ENCODE results near the gene DEDD.

DNA sequence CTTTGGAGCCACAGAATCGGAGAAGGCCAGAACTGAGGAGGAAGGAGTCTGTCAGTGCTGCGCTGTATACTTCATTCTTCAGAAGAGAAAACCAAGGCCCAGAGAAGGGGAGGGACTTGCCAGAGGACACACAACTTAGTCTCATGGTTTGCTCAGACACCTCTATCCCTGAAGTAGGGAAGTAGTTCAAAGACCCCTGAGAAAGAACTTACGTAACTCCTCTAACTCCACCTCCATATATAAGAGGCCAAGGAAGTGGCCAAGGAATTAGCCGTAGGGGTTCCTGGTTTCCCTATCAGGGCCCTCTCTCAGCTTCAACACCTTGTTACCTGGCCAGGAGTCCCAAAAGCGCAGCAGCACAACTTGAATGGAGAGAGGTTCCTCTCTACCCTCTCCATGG, 42.5 kb downstream of the DEDD start:
- TF ChIP-seq MAFF (IDR thresholded peaks at IDR 0.05; ENCODE audit: low read depth, low read length) (no peak), RAD21 (CRISPR knock-in tag; IDR thresholded peaks at IDR 0.05) (no peak), SUZ12 (IDR thresholded peaks at IDR 0.05; ENCODE audit: low read depth, low read length) (no peak), CEBPB (IDR thresholded peaks at IDR 0.05; ENCODE audit: borderline replicate concordance, low read depth, low read length) (no peak), BRCA1 (CRISPR knock-in tag; IDR thresholded peaks at IDR 0.05) (no peak)
- TF ChIP-seq, protein P1, sequence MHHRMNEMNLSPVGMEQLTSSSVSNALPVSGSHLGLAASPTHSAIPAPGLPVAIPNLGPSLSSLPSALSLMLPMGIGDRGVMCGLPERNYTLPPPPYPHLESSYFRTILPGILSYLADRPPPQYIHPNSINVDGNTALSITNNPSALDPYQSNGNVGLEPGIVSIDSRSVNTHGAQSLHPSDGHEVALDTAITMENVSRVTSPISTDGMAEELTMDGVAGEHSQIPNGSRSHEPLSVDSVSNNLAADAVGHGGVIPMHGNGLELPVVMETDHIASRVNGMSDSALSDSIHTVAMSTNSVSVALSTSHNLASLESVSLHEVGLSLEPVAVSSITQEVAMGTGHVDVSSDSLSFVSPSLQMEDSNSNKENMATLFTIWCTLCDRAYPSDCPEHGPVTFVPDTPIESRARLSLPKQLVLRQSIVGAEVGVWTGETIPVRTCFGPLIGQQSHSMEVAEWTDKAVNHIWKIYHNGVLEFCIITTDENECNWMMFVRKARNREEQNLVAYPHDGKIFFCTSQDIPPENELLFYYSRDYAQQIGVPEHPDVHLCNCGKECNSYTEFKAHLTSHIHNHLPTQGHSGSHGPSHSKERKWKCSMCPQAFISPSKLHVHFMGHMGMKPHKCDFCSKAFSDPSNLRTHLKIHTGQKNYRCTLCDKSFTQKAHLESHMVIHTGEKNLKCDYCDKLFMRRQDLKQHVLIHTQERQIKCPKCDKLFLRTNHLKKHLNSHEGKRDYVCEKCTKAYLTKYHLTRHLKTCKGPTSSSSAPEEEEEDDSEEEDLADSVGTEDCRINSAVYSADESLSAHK (CRISPR knock-in tag; IDR thresholded peaks at IDR 0.05; ENCODE audit: borderline replicate concordance): no peak
- TF ChIP-seq, protein P2, sequence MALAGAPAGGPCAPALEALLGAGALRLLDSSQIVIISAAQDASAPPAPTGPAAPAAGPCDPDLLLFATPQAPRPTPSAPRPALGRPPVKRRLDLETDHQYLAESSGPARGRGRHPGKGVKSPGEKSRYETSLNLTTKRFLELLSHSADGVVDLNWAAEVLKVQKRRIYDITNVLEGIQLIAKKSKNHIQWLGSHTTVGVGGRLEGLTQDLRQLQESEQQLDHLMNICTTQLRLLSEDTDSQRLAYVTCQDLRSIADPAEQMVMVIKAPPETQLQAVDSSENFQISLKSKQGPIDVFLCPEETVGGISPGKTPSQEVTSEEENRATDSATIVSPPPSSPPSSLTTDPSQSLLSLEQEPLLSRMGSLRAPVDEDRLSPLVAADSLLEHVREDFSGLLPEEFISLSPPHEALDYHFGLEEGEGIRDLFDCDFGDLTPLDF (CRISPR knock-in tag; IDR thresholded peaks at IDR 0.05): no peak
- TF ChIP-seq, protein P3, sequence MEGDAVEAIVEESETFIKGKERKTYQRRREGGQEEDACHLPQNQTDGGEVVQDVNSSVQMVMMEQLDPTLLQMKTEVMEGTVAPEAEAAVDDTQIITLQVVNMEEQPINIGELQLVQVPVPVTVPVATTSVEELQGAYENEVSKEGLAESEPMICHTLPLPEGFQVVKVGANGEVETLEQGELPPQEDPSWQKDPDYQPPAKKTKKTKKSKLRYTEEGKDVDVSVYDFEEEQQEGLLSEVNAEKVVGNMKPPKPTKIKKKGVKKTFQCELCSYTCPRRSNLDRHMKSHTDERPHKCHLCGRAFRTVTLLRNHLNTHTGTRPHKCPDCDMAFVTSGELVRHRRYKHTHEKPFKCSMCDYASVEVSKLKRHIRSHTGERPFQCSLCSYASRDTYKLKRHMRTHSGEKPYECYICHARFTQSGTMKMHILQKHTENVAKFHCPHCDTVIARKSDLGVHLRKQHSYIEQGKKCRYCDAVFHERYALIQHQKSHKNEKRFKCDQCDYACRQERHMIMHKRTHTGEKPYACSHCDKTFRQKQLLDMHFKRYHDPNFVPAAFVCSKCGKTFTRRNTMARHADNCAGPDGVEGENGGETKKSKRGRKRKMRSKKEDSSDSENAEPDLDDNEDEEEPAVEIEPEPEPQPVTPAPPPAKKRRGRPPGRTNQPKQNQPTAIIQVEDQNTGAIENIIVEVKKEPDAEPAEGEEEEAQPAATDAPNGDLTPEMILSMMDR (CRISPR knock-in tag; IDR thresholded peaks at IDR 0.05): no peak

Measured in HepG2 (cell line).